B cell (primary cell): Measurements from ENCODE around the gene SETD1A.

Experiments used
- CTCF ChIP-seq: fragments of 200-600 bp; IDR thresholded peaks from one replicate; pipeline ENCODE4 v1.8.0; 2022; ENCODE audit warnings: antibody characterized with exemption, mild to moderate bottlenecking
- EZH2 ChIP-seq: IDR thresholded peaks from 2 replicates; pipeline ENCODE4 v1.6.1; 2012; ENCODE audit warnings: borderline replicate concordance, low read depth, mild to moderate bottlenecking, moderate library complexity, low read length; ENCODE audit not compliant: insufficient read depth, poor library complexity, severe bottlenecking

GRCh38 chr16:30923554-30924075 is 33.9 kb upstream of the SETD1A start, which contains the start of gene FBXL19:
- TF ChIP-seq CTCF = no peak
- no peak for TF ChIP-seq EZH2
